NOMO-1 treated with dmso at 0.1 percent for 144 hours (cell line): Measurements from ENCODE around the gene TMEM203.
"Not testable (repeated sequence)": the region's sequence is repeated elsewhere in the genome, so short reads cannot be mapped to it uniquely, and the experiment has no call there.

Experiments
- DNase-seq: peaks from one replicate; lab custom pipeline; 2025; ENCODE audit not compliant: unreplicated experiment; lab: John Stamatoyannopoulos, UW

TMEM203 gene

DNA sequence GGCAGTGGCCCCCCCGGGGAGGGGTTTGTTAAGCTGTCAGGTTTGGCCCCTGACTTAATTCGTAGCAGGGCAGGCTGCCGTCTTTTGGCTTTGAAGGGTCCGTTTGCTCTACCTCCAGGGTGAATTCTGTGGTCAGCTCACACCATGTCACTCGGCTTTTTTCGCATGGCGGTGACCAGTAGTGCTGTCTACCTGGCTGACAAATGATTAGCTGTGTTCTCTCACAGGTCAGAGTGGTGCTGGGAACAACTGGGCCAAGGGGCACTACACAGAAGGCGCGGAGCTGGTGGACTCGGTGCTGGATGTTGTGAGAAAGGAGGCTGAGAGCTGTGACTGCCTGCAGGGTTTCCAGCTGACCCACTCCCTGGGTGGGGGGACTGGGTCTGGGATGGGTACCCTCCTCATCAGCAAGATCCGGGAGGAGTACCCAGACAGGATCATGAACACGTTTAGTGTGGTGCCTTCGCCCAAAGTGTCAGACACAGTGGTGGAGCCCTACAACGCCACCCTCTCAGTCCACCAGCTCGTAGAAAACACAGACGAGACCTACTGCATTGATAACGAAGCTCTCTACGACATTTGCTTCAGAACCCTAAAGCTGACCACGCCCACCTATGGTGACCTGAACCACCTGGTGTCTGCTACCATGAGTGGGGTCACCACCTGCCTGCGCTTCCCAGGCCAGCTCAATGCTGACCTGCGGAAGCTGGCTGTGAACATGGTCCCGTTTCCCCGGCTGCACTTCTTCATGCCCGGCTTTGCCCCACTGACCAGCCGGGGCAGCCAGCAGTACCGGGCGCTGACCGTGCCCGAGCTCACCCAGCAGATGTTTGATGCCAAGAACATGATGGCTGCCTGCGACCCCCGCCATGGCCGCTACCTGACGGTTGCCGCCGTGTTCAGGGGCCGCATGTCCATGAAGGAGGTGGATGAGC lies 37.1 kb upstream of the TMEM203 start:
- DNase-seq: no peak

- peak; percentile 21 for DNase-seq
Observed at GRCh38 chr9:137241490-137242268, 36.2 kb upstream of the TMEM203 start.

- peak; percentile 100 for DNase-seq
Observed at GRCh38 chr9:137240841-137241489, 35.5 kb upstream of the TMEM203 start, which contains the start of gene TUBB4B. TUBB4B (plus strand) TSS chr9:137241287; CDS start chr9:137241361, 74 bp downstream.

- peak; percentile 86 for DNase-seq
Observed at GRCh38 chr9:137240318-137240840, 34.9 kb upstream of the TMEM203 start.

DNA sequence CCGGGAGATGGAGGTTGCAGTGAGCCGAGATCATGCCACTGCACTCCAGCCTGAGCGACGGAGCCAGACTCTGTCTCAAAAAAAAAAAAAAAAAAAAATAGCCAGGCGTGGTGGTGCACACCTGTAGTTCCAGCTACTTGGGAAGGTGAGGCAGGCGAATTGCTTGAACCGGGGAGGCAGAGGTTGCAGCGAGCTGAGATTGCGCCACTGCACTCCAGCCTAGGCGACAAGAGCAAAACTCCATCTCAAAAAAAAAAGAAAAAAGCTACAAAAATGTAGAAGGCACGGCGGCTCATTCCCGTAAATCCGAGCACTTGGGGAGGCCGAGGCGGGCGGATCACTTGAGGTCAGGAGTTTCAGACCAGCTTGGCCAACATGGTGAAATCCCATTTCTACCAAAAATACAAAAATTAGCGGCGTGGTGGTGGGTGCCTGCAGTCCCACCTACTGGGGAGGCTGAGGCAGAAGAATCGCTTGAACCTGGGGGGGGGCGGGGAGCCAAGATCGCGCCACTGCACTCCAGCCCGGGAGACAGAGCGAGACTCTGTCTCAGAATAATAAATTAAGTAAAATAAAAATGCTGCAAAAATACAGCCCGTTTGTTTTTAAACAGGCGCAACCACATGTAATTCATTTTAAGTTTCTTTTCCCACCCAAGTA lies 34.2 kb upstream of the TMEM203 start:
- not testable (repeated sequence) for DNase-seq

- no peak for DNase-seq
Observed at GRCh38 chr9:137237759-137238726, 32.6 kb upstream of the TMEM203 start.

DNA sequence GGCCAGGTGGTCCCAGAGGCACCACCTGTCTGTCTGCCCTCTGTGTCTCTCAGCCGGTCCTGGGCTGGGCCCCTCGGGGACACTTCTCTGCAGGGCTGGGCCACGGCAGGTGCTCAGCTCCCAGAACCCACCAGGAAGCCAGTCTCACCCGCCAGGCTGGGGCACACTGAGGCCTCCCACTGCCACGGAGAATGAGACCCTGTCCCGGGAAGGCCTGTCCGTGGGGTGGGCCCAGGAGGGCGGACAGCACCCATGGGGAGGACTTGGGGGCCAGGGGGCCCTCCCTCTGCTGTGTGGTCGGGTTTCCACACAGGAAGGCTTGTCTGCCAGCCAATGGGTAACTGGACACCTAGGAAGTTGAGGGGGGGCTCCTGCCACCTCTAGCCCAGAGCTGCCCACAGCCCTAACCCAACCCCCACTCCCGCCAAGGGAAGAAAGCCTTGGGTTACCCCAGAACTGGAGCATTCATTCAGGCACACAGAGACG lies 31.5 kb upstream of the TMEM203 start:
- no peak for DNase-seq

DNA sequence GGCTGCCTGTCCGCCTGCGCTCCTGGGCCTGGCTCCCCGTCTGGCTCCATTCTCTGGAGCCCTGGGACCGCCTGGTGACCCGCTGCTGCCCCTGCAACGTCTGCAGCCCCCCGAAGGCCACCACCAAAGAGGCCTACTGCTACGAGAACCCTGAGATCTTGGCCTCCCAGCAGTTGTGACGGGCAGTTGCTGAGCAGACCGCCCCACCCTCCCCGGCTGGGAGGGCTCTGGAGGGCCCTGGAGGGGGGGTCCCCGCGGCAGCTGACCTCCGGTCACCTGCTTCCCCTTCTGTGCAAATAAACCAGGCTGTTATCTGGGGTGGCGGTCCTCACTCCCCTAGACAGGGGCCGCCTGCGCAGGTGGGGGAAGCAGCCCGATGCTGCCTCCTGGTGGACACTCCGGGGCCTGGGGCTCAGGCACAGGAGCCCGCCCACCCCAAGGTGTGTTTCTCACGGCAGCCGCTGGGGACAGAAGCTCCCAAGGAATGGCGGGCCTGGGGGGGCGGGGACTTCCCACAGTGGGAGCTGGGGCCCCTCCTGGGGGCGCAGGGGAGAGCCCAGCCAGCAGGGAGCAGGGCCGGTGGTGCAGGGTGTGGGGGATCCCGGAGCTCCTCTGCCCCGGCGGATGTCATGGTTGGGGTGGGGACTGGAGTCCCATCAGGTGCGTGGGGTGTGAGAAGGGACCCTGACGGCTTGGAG lies 30.9 kb upstream of the TMEM203 start:
- peak; percentile 72 for DNase-seq

DNA sequence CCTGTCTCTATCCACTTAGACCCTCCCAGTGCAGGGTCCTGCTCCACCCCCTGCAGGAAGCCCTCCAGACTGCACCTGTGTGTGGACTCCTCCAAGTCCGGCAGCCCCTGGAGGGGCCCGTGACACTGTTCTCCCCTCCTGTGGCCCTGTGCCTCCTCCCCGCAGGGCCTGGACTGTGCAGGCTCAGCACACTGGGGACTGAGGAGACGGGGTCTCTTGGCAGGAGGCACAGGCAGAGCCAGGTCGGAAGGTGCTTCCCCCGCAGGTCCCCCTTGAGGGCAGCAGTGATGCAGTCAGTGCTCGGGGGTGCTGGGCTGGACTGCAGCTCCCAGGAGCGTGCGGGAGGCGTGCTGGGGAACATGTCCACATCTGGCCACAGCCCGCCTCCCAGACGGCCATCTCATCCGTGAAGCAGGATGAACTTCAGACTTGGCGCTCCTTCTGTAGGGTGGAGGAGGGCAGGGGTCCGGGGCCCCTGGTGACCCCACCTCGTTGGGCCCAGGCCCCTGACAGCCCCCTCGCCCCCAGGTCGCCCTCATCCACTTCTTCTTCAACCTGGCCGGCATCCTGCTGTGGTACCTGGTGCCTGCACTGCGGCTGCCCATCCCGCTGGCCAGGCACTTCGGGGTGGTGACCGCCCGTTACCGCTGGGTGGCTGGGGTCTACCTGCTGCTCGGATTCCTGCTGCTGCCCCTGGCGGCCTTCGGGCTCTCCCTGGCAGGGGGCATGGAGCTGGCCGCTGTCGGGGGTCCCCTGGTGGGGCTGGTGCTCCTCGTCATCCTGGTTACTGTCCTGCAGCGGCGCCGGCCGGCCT lies 30.2 kb upstream of the TMEM203 start:
- DNase-seq: no peak

- no peak for DNase-seq
Observed at GRCh38 chr9:137234758-137235423, 29.4 kb upstream of the TMEM203 start.

- DNase-seq: no peak
Observed at GRCh38 chr9:137234055-137234697, 28.7 kb upstream of the TMEM203 start.

DNA sequence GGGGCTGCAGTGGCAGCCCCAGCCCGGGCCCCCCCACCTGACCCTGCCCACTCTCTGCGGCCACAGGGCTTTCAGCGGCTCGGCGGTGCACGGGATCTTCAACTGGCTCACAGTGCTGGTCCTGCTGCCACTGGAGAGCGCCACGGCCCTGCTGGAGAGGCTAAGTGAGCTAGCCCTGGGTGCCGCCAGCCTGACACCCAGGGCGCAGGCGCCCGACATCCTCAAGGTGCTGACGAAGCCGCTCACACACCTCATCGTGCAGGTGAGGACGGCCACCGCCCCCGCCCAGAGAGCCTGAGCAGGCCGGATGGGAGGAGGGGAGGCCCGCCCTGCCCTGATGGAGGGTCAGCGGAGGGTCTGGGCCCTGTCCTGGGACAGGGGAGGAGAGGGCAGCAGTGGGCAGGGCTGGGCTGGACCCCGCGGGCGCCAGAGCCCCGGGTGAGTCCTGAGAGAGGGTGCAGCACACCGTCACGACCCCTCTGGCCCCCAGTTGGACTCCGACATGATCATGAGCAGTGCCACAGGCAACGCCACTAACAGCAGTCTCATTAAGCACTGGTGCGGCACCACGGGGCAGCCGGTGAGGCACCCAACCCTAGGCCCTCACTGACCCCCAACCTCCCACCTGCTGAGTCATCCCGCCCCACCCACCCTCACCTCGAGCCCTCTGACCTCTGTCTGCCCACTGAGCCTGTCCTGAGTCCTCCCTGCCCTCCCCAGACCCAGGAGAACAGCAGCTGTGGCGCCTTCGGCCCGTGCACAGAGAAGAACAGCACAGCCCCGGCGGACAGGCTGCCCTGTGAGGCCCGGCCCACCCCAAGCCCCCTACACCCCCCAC lies 27.9 kb upstream of the TMEM203 start:
- DNase-seq: no peak

GRCh38 chr9:137232510-137232909 lies 27.1 kb upstream of the TMEM203 start:
- DNase-seq: no peak

DNA sequence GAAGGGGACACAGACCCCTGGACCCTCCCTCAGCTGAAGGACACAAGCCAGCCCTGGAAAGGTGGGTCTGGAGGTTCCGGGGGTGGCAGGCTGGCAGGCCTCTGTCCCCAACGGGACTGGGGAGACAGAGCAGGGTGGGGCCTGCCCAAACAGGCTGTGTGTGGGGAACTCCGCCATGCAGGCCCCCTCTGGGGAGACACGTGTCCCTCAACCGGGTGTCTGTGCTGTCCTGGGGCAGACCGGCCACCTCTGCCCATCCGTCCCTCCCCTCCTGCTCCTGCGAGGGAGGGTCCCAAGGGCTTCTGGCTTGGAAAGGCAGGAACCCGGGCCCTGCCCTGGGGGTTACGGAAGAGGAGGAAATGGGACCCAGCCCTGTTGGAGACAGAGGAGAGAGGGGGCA lies 26.7 kb upstream of the TMEM203 start:
- DNase-seq: no peak

DNA sequence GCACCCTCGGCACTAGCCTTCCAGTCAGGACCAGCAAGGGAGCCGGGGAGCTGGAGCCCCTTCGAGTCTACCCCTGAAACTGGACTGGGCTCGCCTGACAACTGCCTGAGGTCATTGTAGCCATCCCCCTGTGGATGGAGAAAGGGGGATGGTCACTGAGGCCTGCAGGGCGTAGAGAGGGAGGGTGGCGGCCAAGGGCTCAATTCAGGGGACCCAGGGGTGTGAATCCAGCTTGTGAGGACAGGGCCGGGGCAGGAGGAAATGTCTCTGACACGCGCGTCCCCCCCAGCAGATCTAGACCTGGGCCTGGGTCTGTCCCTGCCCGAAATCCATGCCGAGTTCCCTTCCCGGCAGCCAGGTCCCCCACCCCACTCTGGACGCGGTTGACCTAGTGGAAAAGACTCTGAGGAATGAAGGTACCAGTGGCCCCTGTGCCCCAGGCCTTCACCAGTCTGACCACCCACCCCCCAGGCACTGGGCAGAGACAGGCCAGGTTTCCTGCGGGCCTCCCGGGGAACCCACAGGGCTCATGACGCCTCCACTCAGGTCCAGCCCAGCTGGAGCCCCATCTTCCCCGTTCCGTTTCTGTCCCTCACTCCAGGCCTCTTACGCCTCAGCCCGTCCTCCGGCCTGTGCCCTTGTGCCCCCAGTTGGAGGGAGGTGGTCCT lies 26.1 kb upstream of the TMEM203 start:
- no peak for DNase-seq
